GM18517 (cell line): ENCODE data around the gene RAD51B.

Source experiments
- ATAC-seq: cut with Tn5 transposase; IDR thresholded peaks from one replicate; pipeline ENCODE4 v1.9.1; 2021; ENCODE audit warnings: mild to moderate bottlenecking, moderate library complexity; ENCODE audit not compliant: unreplicated experiment

Gene RAD51B

GRCh38 chr14:68738559-68738958 is 919.0 kb downstream of the RAD51B start:
- ATAC-seq: no peak

GRCh38 chr14:68739701-68740100 is 920.1 kb downstream of the RAD51B start:
- no peak for ATAC-seq

GRCh38 chr14:68740788-68741476 is 921.4 kb downstream of the RAD51B start:
- ATAC-seq: no peak

GRCh38 chr14:68741477-68741791 is 921.9 kb downstream of the RAD51B start:
- no peak for ATAC-seq

GRCh38 chr14:68741839-68742470 is 922.4 kb downstream of the RAD51B start:
- ATAC-seq: peak; percentile 84

GRCh38 chr14:68744613-68745012 is 925.0 kb downstream of the RAD51B start:
- no peak for ATAC-seq

GRCh38 chr14:68747393-68747792 is 927.8 kb downstream of the RAD51B start:
- ATAC-seq: no peak

GRCh38 chr14:68748260-68748659 is 928.7 kb downstream of the RAD51B start:
- ATAC-seq: no peak

GRCh38 chr14:68748691-68749090 is 929.1 kb downstream of the RAD51B start:
- no peak for ATAC-seq

- no peak for ATAC-seq
Observed at GRCh38 chr14:68749487-68750475, 930.2 kb downstream of the RAD51B start.

- ATAC-seq: no peak
Observed at GRCh38 chr14:68752271-68753006, 932.9 kb downstream of the RAD51B start.

- no peak for ATAC-seq
Observed at GRCh38 chr14:68753690-68754089, 934.1 kb downstream of the RAD51B start.

GRCh38 chr14:68755016-68755353 is 935.4 kb downstream of the RAD51B start:
- no peak for ATAC-seq

GRCh38 chr14:68756000-68756481 is 936.5 kb downstream of the RAD51B start:
- ATAC-seq: no peak

- no peak for ATAC-seq
Observed at GRCh38 chr14:68756734-68757133, 937.2 kb downstream of the RAD51B start.

GRCh38 chr14:68757618-68758081 is 938.1 kb downstream of the RAD51B start:
- ATAC-seq: no peak

- ATAC-seq: no peak
Observed at GRCh38 chr14:68758301-68758700, 938.7 kb downstream of the RAD51B start.

- no peak for ATAC-seq
Observed at GRCh38 chr14:68759017-68759560, 939.5 kb downstream of the RAD51B start.

GRCh38 chr14:68759937-68760336 is 940.4 kb downstream of the RAD51B start:
- no peak for ATAC-seq

GRCh38 chr14:68760761-68761160 is 941.2 kb downstream of the RAD51B start:
- no peak for ATAC-seq
